ENCODE measurements around the gene RYR1.

The RYR1 gene

GRCh38 chr19:38463365-38463764 lies 29.9 kb downstream of the RYR1 start:
- no peaks in the 10 kb centered on the region for H3K4me1 ChIP-seq (ENCODE audit: control insufficient read depth in 1 of 2, insufficient read depth in 1 of 2, low read depth in 1 of 2, low read length in 1 of 2)
- no peaks in the 10 kb centered on the region for H3K27me3 ChIP-seq
- H3K4me3 ChIP-seq (ENCODE audit: low read depth in 1 of 2, low read length in 1 of 2), result no peak overlapping the region
- H3K27ac ChIP-seq, result no peak overlapping the region
- H3K36me3 ChIP-seq, result no peaks in the 10 kb centered on the region
- no peaks in the 10 kb centered on the region for H3K9me3 ChIP-seq
- TF ChIP-seq CTCF (IDR thresholded peaks at IDR 0.05), result no peak

- Histone ChIP-seq H3K4me1 (ENCODE audit: control insufficient read depth in 1 of 2, insufficient read depth in 1 of 2, low read depth in 1 of 2, low read length in 1 of 2) (no peaks in the 10 kb centered on the region), H3K27ac (no peak overlapping the region), H3K27me3 (no peaks in the 10 kb centered on the region), H3K4me3 (ENCODE audit: low read depth in 1 of 2, low read length in 1 of 2) (no peak overlapping the region), H3K36me3 (no peaks in the 10 kb centered on the region), H3K9me3 (no peaks in the 10 kb centered on the region)
- no peak for TF ChIP-seq CTCF (IDR thresholded peaks at IDR 0.05)
Observed at GRCh38 chr19:38464421-38465082, 31.1 kb downstream of the RYR1 start.

- Histone ChIP-seq H3K9me3 (no peaks in the 10 kb centered on the region), H3K4me1 (ENCODE audit: control insufficient read depth in 1 of 2, insufficient read depth in 1 of 2, low read depth in 1 of 2, low read length in 1 of 2) (no peaks in the 10 kb centered on the region), H3K4me3 (ENCODE audit: low read depth in 1 of 2, low read length in 1 of 2) (no peak overlapping the region), H3K27me3 (peaks cover 3% of the 10 kb centered on the region), H3K36me3 (no peaks in the 10 kb centered on the region), H3K27ac (no peak overlapping the region)
- TF ChIP-seq CTCF (IDR thresholded peaks at IDR 0.05), result no peak
Observed at GRCh38 chr19:38466050-38466449, 32.6 kb downstream of the RYR1 start.

GRCh38 chr19:38467541-38468525 lies 34.3 kb downstream of the RYR1 start:
- H3K4me3 ChIP-seq (ENCODE audit: low read depth in 1 of 2, low read length in 1 of 2), result no peak overlapping the region

GRCh38 chr19:38469151-38469550 lies 35.7 kb downstream of the RYR1 start:
- H3K27me3 ChIP-seq, result peaks cover 3% of the 10 kb centered on the region
- no peaks in the 10 kb centered on the region for H3K36me3 ChIP-seq
- no peaks in the 10 kb centered on the region for H3K4me1 ChIP-seq (ENCODE audit: control insufficient read depth in 1 of 2, insufficient read depth in 1 of 2, low read depth in 1 of 2, low read length in 1 of 2)
- H3K9me3 ChIP-seq, result no peaks in the 10 kb centered on the region
- H3K27ac ChIP-seq, result no peak overlapping the region
- no peak for TF ChIP-seq CTCF (IDR thresholded peaks at IDR 0.05)
- no peak overlapping the region for H3K4me3 ChIP-seq (ENCODE audit: low read depth in 1 of 2, low read length in 1 of 2)

More at GRCh38 chr19:38467541-38468525, 34.3 kb downstream of the RYR1 start:
- H3K27ac ChIP-seq, result no peak overlapping the region
- no peaks in the 10 kb centered on the region for H3K9me3 ChIP-seq
- H3K4me1 ChIP-seq (ENCODE audit: control insufficient read depth in 1 of 2, insufficient read depth in 1 of 2, low read depth in 1 of 2, low read length in 1 of 2), result no peaks in the 10 kb centered on the region
- TF ChIP-seq CTCF (IDR thresholded peaks at IDR 0.05), result no peak
- H3K36me3 ChIP-seq, result no peaks in the 10 kb centered on the region
- peaks cover 3% of the 10 kb centered on the region for H3K27me3 ChIP-seq

All from neutrophil (primary cell).